ENCODE data around the gene U2AF2. TPM values are rescaled to one million over a fixed set of nuclear protein-coding genes. Genes with fewer than 3 reads are reported as not detected.
A peak's percentile ranks its signal among the peaks of the same experiment; 100 is the strongest.

The U2AF2 gene
- polyA plus RNA-seq, 1 of the 3 experiments (the other 2 are of a cell fraction), result 321 TPM

GRCh38 chr19:55635856-55636440, 18.9 kb upstream of the U2AF2 start:
- 56% methylated on average over 7 of the region's 7 CpGs for WGBS (ENCODE audit: low lambda C conversion rate)

GRCh38 chr19:55636723-55637122, 18.1 kb upstream of the U2AF2 start:
- Histone ChIP-seq H3K36me3 (replicated peaks in 1 of 2; ENCODE audit: control insufficient read depth in 1 of 2, insufficient read depth in 2 of 2, low read length in 1 of 2) (peaks cover 0 to 6% of the 10 kb centered on the region in 2 experiments), H3K9me2 (no peaks in the 10 kb centered on the region), H3K4me3 (ENCODE audit: low read depth in 2 of 2, low read length in 1 of 2) (peak overlapping the region in 1 of 2 experiments; percentile 86; a peak in 1 of 4 replicates), H3K9me3 (no peaks in the 10 kb centered on the region), H2AFZ (ENCODE audit: low read depth) (no peak overlapping the region), H3K9ac (no peak overlapping the region; the same call in 1 of the 2 replicates), H3K79me2 (ENCODE audit: insufficient read depth) (peaks cover 65% of the 10 kb centered on the region), H3K27me3 (ENCODE audit: insufficient read depth) (no peaks in the 10 kb centered on the region), H3F3A (replicated peaks; ENCODE audit: insufficient read depth) (peaks cover 36% of the 10 kb centered on the region), H4K20me1 (ENCODE audit: insufficient read depth) (no peaks in the 10 kb centered on the region), H3K4me2 (peak overlapping the region; percentile 97), H3K4me1 (ENCODE audit: control insufficient read depth in 1 of 2, insufficient read depth in 2 of 2, low read depth in 1 of 2, low read length in 1 of 2) (peaks cover 8 to 28% of the 10 kb centered on the region in 2 experiments; a peak in 1 of 4 replicates), H3K27ac (ENCODE audit: low read depth in 2 of 2, low read length in 1 of 2) (no peak overlapping the region)
- POLR2A ChIA-PET, result interaction anchor here (0.6 to 1.6 kb wide), 3 partner anchors 12 to 52 kb away, joined by 3 to 4 read pairs (median 3); partner anchors contain the start of gene ZNF784
- CTCF ChIA-PET, result interaction anchor here (0.9 to 5.0 kb wide), 6 partner anchors 12 to 495 kb away, joined by 3 to 28 read pairs (median 4); partner anchors contain the start of genes ZNF784 and ZNF865
- TF ChIP-seq EZH2phosphoT487 (IDR thresholded peaks at IDR 0.05; ENCODE audit: borderline replicate concordance, low read depth), result no peak
- TF ChIP-seq POLR2AphosphoS5 (IDR thresholded peaks at IDR 0.05; ENCODE audit: low read depth, low read length), result no peak
- TF ChIP-seq, protein P1, sequence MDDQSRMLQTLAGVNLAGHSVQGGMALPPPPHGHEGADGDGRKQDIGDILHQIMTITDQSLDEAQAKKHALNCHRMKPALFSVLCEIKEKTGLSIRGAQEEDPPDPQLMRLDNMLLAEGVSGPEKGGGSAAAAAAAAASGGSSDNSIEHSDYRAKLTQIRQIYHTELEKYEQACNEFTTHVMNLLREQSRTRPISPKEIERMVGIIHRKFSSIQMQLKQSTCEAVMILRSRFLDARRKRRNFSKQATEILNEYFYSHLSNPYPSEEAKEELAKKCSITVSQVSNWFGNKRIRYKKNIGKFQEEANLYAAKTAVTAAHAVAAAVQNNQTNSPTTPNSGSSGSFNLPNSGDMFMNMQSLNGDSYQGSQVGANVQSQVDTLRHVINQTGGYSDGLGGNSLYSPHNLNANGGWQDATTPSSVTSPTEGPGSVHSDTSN (IDR thresholded peaks at IDR 0.05), result no peak
- no peak for TF ChIP-seq TEAD4 (IDR thresholded peaks at IDR 0.05; ENCODE audit: borderline replicate concordance, insufficient read depth)
- no peak for TF ChIP-seq RCOR1 (IDR thresholded peaks at IDR 0.05; ENCODE audit: low read length)
- TF ChIP-seq GABPA (IDR thresholded peaks at IDR 0.05; ENCODE audit: low read depth), result no peak
- TF ChIP-seq GATA2 (CRISPR knock-in tag; IDR thresholded peaks at IDR 0.05), result no peak
- no peak for TF ChIP-seq MXI1 (IDR thresholded peaks at IDR 0.05; ENCODE audit: low read depth, low read length)
- TF ChIP-seq, protein P2, sequence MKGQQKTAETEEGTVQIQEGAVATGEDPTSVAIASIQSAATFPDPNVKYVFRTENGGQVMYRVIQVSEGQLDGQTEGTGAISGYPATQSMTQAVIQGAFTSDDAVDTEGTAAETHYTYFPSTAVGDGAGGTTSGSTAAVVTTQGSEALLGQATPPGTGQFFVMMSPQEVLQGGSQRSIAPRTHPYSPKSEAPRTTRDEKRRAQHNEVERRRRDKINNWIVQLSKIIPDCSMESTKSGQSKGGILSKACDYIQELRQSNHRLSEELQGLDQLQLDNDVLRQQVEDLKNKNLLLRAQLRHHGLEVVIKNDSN (IDR thresholded peaks at IDR 0.05; ENCODE audit: borderline replicate concordance, low read depth), result no peak
- TF ChIP-seq TAF1 (IDR thresholded peaks at IDR 0.05; ENCODE audit: borderline replicate concordance, low read depth, low read length), result no peak
- TF ChIP-seq SMC3 (IDR thresholded peaks at IDR 0.05; ENCODE audit: low read depth, low read length), result no peak
- TF ChIP-seq, protein P3, sequence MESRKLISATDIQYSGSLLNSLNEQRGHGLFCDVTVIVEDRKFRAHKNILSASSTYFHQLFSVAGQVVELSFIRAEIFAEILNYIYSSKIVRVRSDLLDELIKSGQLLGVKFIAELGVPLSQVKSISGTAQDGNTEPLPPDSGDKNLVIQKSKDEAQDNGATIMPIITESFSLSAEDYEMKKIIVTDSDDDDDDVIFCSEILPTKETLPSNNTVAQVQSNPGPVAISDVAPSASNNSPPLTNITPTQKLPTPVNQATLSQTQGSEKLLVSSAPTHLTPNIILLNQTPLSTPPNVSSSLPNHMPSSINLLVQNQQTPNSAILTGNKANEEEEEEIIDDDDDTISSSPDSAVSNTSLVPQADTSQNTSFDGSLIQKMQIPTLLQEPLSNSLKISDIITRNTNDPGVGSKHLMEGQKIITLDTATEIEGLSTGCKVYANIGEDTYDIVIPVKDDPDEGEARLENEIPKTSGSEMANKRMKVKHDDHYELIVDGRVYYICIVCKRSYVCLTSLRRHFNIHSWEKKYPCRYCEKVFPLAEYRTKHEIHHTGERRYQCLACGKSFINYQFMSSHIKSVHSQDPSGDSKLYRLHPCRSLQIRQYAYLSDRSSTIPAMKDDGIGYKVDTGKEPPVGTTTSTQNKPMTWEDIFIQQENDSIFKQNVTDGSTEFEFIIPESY (IDR thresholded peaks at IDR 0.05; ENCODE audit: borderline replicate concordance, low read depth), result no peak
- no peak for TF ChIP-seq SIN3A (IDR thresholded peaks at IDR 0.05; ENCODE audit: borderline replicate concordance, low read depth, low read length)
- no peak for TF ChIP-seq RAD21 (IDR thresholded peaks at IDR 0.05; ENCODE audit: low read length)
- TF ChIP-seq JUND (IDR thresholded peaks at IDR 0.05), result no peak
- no peak for TF ChIP-seq YY1 (IDR thresholded peaks at IDR 0.05; ENCODE audit: low read depth)
- TF ChIP-seq NFIC (IDR thresholded peaks at IDR 0.05; ENCODE audit: borderline replicate concordance), result no peak
- TF ChIP-seq EP300 (IDR thresholded peaks at IDR 0.05; ENCODE audit: borderline replicate concordance in 1 of 2, low read depth in 1 of 2, low read length in 1 of 2), result no peak
- no peak for DNase-seq
- WGBS (ENCODE audit: low lambda C conversion rate), result 88% methylated on average over 4 of the region's 4 CpGs

More at GRCh38 chr19:55635856-55636440, 18.9 kb upstream of the U2AF2 start:
- Histone ChIP-seq H3K4me1 (ENCODE audit: control insufficient read depth in 1 of 2, insufficient read depth in 2 of 2, low read depth in 1 of 2, low read length in 1 of 2) (peaks cover 8 to 28% of the 10 kb centered on the region in 2 experiments; a peak in 1 of 4 replicates), H3K4me2 (peak overlapping the region; percentile 97), H3K27ac (ENCODE audit: low read depth in 2 of 2, low read length in 1 of 2) (no peak overlapping the region; a peak in 1 of 4 replicates), H3K9me3 (no peaks in the 10 kb centered on the region), H3K9me2 (no peaks in the 10 kb centered on the region), H3K79me2 (ENCODE audit: insufficient read depth) (peaks cover 57% of the 10 kb centered on the region), H3K9ac (peak overlapping the region; percentile 99), H4K20me1 (ENCODE audit: insufficient read depth) (no peaks in the 10 kb centered on the region), H2AFZ (ENCODE audit: low read depth) (no peak overlapping the region), H3K27me3 (ENCODE audit: insufficient read depth) (no peaks in the 10 kb centered on the region), H3K4me3 (ENCODE audit: low read depth in 2 of 2, low read length in 1 of 2) (peak overlapping the region; percentile 74 to 86), H3K36me3 (replicated peaks in 1 of 2; ENCODE audit: control insufficient read depth in 1 of 2, insufficient read depth in 2 of 2, low read length in 1 of 2) (peaks cover 0 to 6% of the 10 kb centered on the region in 2 experiments), H3F3A (replicated peaks; ENCODE audit: insufficient read depth) (peaks cover 32% of the 10 kb centered on the region)
- ChIA-PET CTCF (interaction anchor here (0.9 to 5.0 kb wide), 4 partner anchors 11 to 495 kb away, joined by 3 to 28 read pairs (median 4); partner anchors contain the start of gene ZNF784), POLR2A (interaction anchor here (0.6 to 1.6 kb wide), 3 partner anchors 11 to 52 kb away, joined by 3 to 4 read pairs (median 3); partner anchors contain the start of gene ZNF784)
- DNase-seq, result peak; percentile 1
- TF ChIP-seq EP300 (IDR thresholded peaks at IDR 0.05; ENCODE audit: borderline replicate concordance in 1 of 2, low read depth in 1 of 2, low read length in 1 of 2), result no peak
- no peak for TF ChIP-seq TCF12 (IDR thresholded peaks at IDR 0.05)
- TF ChIP-seq JUND (IDR thresholded peaks at IDR 0.05), result no peak
- no peak for TF ChIP-seq FOSL2 (IDR thresholded peaks at IDR 0.05; ENCODE audit: borderline replicate concordance, low read depth)
- TF ChIP-seq, protein P1 (IDR thresholded peaks at IDR 0.05), result no peak
